ENCODE data around the gene COG1.

The COG1 gene

DNA sequence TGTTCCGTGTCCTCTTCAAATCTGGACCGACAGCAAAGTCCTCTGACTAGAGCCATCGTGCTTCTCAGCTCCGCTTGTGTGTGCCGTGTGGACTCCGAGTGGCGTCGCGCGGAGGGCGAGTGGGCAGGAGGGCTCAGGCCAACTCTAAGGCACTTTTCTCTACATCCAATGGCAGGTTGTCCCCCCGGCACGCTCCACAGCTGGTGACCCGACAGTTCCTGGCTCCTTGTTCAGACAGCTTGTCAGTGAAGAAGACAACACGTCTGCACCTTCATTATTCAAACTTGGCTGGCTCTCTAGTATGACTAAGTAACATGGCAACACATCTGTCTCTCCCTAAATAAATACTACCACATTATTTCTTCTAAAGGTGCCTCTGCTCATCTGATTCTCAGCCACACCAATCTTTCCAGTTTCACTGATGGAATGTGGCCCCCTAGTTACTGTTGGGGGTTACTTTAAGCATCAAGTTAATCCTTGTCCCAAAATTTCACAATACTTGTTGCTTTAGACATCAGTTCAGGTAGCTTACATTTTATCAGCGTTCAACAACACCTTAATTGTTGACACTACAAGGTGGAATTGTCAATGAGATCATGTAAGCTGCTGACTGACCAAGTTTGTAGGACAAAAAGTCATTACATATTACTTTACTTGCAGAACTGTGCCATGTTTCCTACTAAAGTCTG lies 15.4 kb downstream of the COG1 start:
- no peaks in the 10 kb centered on the region for H4K20me1 ChIP-seq (ENCODE audit: insufficient read depth)
- H3K27me3 ChIP-seq (ENCODE audit: insufficient read depth, low read depth): no peaks in the 10 kb centered on the region
- no peak overlapping the region for H2AFZ ChIP-seq (ENCODE audit: low read depth)
- H3K27ac ChIP-seq: no peak overlapping the region
- no peak overlapping the region for H3K4me3 ChIP-seq (IDR thresholded peaks at IDR 0.05; ENCODE audit: insufficient read depth, low read depth, low read length)
- H3K36me3 ChIP-seq (ENCODE audit: insufficient read depth): peaks cover 3% of the 10 kb centered on the region; the same call in 1 of the 2 replicates
- no peak overlapping the region for H3K9ac ChIP-seq
- no peaks in the 10 kb centered on the region for H3K4me1 ChIP-seq (ENCODE audit: low read depth, poor library complexity, severe bottlenecking)
- H3K79me2 ChIP-seq (ENCODE audit: insufficient read depth, low read depth): peaks cover 4% of the 10 kb centered on the region; the same call in 1 of the 2 replicates
- H3K4me2 ChIP-seq: no peak overlapping the region
- no peak for TF ChIP-seq CTCF (conservative IDR thresholded peaks at IDR 0.05; ENCODE audit: low read depth, low read length)

DNA sequence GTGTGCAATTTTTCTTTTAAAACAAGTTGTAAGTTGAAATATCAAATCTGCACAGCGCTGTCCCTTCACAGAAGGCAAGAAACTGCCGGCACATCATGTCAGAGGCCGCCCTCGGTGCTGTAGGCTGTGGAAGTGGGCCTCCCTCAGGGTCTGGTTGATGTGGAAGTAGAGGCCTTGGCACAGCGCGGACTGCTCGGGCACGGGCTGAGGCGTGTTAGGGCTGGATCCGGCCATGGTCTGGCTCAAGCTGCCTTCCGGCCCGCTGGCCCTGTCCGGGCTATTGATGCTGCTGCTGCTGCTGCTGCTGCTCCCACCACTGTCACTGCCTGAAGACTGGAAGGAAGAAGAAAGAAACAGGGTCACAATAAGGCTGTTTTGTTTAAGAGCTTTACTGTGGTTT lies 16.6 kb downstream of the COG1 start:
- peaks cover 8% of the 10 kb centered on the region for H3K4me1 ChIP-seq (ENCODE audit: low read depth, poor library complexity, severe bottlenecking)
- no peak overlapping the region for H3K4me3 ChIP-seq (IDR thresholded peaks at IDR 0.05; ENCODE audit: insufficient read depth, low read depth, low read length)
- H3K27ac ChIP-seq: no peak overlapping the region
- no peak overlapping the region for H3K4me2 ChIP-seq
- peaks cover 3% of the 10 kb centered on the region; the same call in 1 of the 2 replicates for H3K36me3 ChIP-seq (ENCODE audit: insufficient read depth)
- TF ChIP-seq CTCF (conservative IDR thresholded peaks at IDR 0.05; ENCODE audit: low read depth, low read length): no peak
- H3K79me2 ChIP-seq (ENCODE audit: insufficient read depth, low read depth): peaks cover 4% of the 10 kb centered on the region; the same call in 1 of the 2 replicates
- H3K9ac ChIP-seq: no peak overlapping the region
- H3K27me3 ChIP-seq (ENCODE audit: insufficient read depth, low read depth): no peaks in the 10 kb centered on the region
- H2AFZ ChIP-seq (ENCODE audit: low read depth): no peak overlapping the region
- H4K20me1 ChIP-seq (ENCODE audit: insufficient read depth): no peaks in the 10 kb centered on the region

- H3K36me3 ChIP-seq (ENCODE audit: insufficient read depth): peaks cover 3% of the 10 kb centered on the region; the same call in 1 of the 2 replicates
Measured at GRCh38 chr17:73210002-73210678, 17.3 kb downstream of the COG1 start.

GRCh38 chr17:73211745-73212144 lies 18.9 kb downstream of the COG1 start:
- Histone ChIP-seq H2AFZ (ENCODE audit: low read depth) (no peak overlapping the region), H3K4me3 (IDR thresholded peaks at IDR 0.05; ENCODE audit: insufficient read depth, low read depth, low read length) (no peak overlapping the region), H3K4me2 (no peak overlapping the region), H3K9ac (no peak overlapping the region), H3K27ac (no peak overlapping the region), H3K4me1 (ENCODE audit: low read depth, poor library complexity, severe bottlenecking) (peaks cover 10% of the 10 kb centered on the region), H4K20me1 (ENCODE audit: insufficient read depth) (no peaks in the 10 kb centered on the region), H3K27me3 (ENCODE audit: insufficient read depth, low read depth) (no peaks in the 10 kb centered on the region), H3K36me3 (ENCODE audit: insufficient read depth) (peaks cover 3% of the 10 kb centered on the region; the same call in 1 of the 2 replicates), H3K79me2 (ENCODE audit: insufficient read depth, low read depth) (peaks cover 4% of the 10 kb centered on the region; the same call in 1 of the 2 replicates)
- TF ChIP-seq CTCF (conservative IDR thresholded peaks at IDR 0.05; ENCODE audit: low read depth, low read length): no peak

More at GRCh38 chr17:73210002-73210678, 17.3 kb downstream of the COG1 start:
- Histone ChIP-seq H4K20me1 (ENCODE audit: insufficient read depth) (no peaks in the 10 kb centered on the region), H3K9ac (no peak overlapping the region), H3K4me3 (IDR thresholded peaks at IDR 0.05; ENCODE audit: insufficient read depth, low read depth, low read length) (no peak overlapping the region), H3K79me2 (ENCODE audit: insufficient read depth, low read depth) (peaks cover 4% of the 10 kb centered on the region; the same call in 1 of the 2 replicates), H3K4me1 (ENCODE audit: low read depth, poor library complexity, severe bottlenecking) (peaks cover 10% of the 10 kb centered on the region), H3K4me2 (no peak overlapping the region), H2AFZ (ENCODE audit: low read depth) (no peak overlapping the region), H3K27ac (no peak overlapping the region), H3K27me3 (ENCODE audit: insufficient read depth, low read depth) (no peaks in the 10 kb centered on the region)
- peak; percentile 61 for TF ChIP-seq CTCF (conservative IDR thresholded peaks at IDR 0.05; ENCODE audit: low read depth, low read length)

Measured in KMS-11 (cell line).